Measurements from ENCODE around the gene ZNF821. TPM values are rescaled to one million over a fixed set of nuclear protein-coding genes. Genes with fewer than 3 reads are reported as not detected.

The ZNF821 gene
- total RNA-seq, 4 donors from 2014 or later = 3.4 to 6.3 (median 4.3) TPM

GRCh38 chr16:71915350-71915749 lies 31.4 kb upstream of the ZNF821 start:
- TF ChIP-seq CTCF (IDR thresholded peaks at IDR 0.05; ENCODE audit: low read depth) = no peak

- no peak for TF ChIP-seq CTCF (IDR thresholded peaks at IDR 0.05; ENCODE audit: low read depth)
Measured at GRCh38 chr16:71914802-71915201, 30.8 kb upstream of the ZNF821 start.

- TF ChIP-seq CTCF (IDR thresholded peaks at IDR 0.05; ENCODE audit: low read depth) = no peak
Measured at GRCh38 chr16:71912534-71913275, 28.7 kb upstream of the ZNF821 start.

- no peak for TF ChIP-seq CTCF (IDR thresholded peaks at IDR 0.05; ENCODE audit: low read depth)
Measured at GRCh38 chr16:71911121-71911520, 27.1 kb upstream of the ZNF821 start.

- TF ChIP-seq CTCF (IDR thresholded peaks at IDR 0.05; ENCODE audit: low read depth) = no peak
Measured at GRCh38 chr16:71904239-71904638, 20.3 kb upstream of the ZNF821 start.

- no peak for TF ChIP-seq CTCF (IDR thresholded peaks at IDR 0.05; ENCODE audit: low read depth)
Measured at GRCh38 chr16:71903608-71904007, 19.6 kb upstream of the ZNF821 start.

GRCh38 chr16:71902656-71903365 lies 18.8 kb upstream of the ZNF821 start:
- TF ChIP-seq CTCF (IDR thresholded peaks at IDR 0.05; ENCODE audit: low read depth) = no peak

Measured in subcutaneous adipose tissue (tissue), 4 donors.